H54 (cell line): ENCODE measurements around the gene MGLL.
"Not testable (repeated sequence)": the region's sequence is repeated elsewhere in the genome, so short reads cannot be mapped to it uniquely, and the experiment has no call there.

Experiments
- DNase-seq: peaks from one replicate; pipeline ENCODE4 v3.0.0; 2011; ENCODE audit warnings: low spot score, mixed read lengths; ENCODE audit not compliant: insufficient read length
- FAIRE-seq: peaks from 3 replicates; lab custom pipeline; 2011; peaks lifted over from hg19 to GRCh38; lab: Jason Lieb, UNC
- POLR2A ChIP-seq: IDR thresholded peaks from 2 replicates; pipeline ENCODE4 v1.6.1; 2011; ENCODE audit warnings: low read depth, mild to moderate bottlenecking, low read length

MGLL gene

GRCh38 chr3:127707851-127708411, 114.4 kb downstream of the MGLL start:
- DNase-seq: no peak
- FAIRE-seq: no peak
- no peak for TF ChIP-seq POLR2A

- no peak for DNase-seq
- no peak for TF ChIP-seq POLR2A
- no peak for FAIRE-seq
Measured at GRCh38 chr3:127706785-127707351, 115.4 kb downstream of the MGLL start.

GRCh38 chr3:127706312-127706711, 116.0 kb downstream of the MGLL start:
- no peak for TF ChIP-seq POLR2A
- FAIRE-seq (no peak), DNase-seq (no peak)

GRCh38 chr3:127704840-127705239, 117.5 kb downstream of the MGLL start:
- not testable (repeated sequence) for FAIRE-seq, DNase-seq

- DNase-seq: no peak
- no peak for TF ChIP-seq POLR2A
- no peak for FAIRE-seq
Measured at GRCh38 chr3:127702151-127702578, 120.2 kb downstream of the MGLL start.

- FAIRE-seq: no peak
- DNase-seq: no peak
- no peak for TF ChIP-seq POLR2A
Measured at GRCh38 chr3:127701280-127701911, 120.9 kb downstream of the MGLL start.

GRCh38 chr3:127700406-127700805, 121.9 kb downstream of the MGLL start:
- TF ChIP-seq POLR2A: no peak
- DNase-seq: no peak
- FAIRE-seq: no peak

- no peak for TF ChIP-seq POLR2A
- DNase-seq (no peak), FAIRE-seq (no peak)
Measured at GRCh38 chr3:127699416-127700300, 122.7 kb downstream of the MGLL start.

GRCh38 chr3:127698691-127699415, 123.5 kb downstream of the MGLL start:
- FAIRE-seq (no peak), DNase-seq (no peak)
- no peak for TF ChIP-seq POLR2A

GRCh38 chr3:127698286-127698685, 124.0 kb downstream of the MGLL start:
- no peak for FAIRE-seq

GRCh38 chr3:127697551-127698240, 124.6 kb downstream of the MGLL start:
- DNase-seq (no peak), FAIRE-seq (no peak)
- TF ChIP-seq POLR2A: no peak

More at GRCh38 chr3:127698286-127698685, 124.0 kb downstream of the MGLL start:
- no peak for DNase-seq
- no peak for TF ChIP-seq POLR2A

- TF ChIP-seq POLR2A: no peak
- no peak for FAIRE-seq
- DNase-seq: no peak
Measured at GRCh38 chr3:127694467-127695215, 127.7 kb downstream of the MGLL start.
